HG02798 (cell line): Measurements from ENCODE around the gene IGSF23.
"Not testable (repeated sequence)": the region's sequence is repeated elsewhere in the genome, so short reads cannot be mapped to it uniquely, and the experiment has no call there.

Experiments used
- ATAC-seq: cut with Tn5 transposase; IDR thresholded peaks from one replicate; pipeline ENCODE4 v1.9.1; 2021; ENCODE audit warnings: mild to moderate bottlenecking; ENCODE audit not compliant: unreplicated experiment, poor library complexity

IGSF23 gene

DNA sequence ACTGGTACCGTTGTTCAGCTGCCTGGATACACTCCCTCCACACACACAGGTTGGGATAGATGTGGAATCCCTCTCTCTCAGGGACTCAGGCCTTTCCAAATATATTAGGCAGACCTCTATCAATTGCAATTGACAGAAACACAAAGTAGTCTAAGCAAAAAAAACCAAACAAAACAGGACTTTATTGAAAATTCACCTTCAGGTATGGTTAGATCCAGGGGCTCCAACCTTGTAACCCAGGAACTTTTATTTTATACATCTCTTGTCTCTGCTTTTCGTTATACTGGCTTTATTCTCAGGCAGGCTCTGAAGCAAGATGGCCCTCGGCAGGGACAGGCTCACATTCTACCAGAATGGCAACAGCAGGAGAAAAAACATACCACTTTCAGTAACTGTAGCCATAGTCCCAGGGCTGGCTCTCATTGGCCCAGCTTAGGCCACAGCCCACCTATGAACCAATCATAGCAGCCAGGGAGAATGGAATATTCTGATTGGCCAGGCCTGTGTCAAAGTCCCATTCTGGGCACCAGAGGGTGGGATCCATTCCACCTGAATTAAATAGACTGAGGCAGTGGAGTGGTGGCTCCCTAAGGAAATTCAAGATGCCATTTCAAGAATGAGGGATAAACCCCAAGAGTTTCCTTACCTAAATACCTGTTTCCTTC, 44.8 kb downstream of the IGSF23 start:
- no peak for ATAC-seq

DNA sequence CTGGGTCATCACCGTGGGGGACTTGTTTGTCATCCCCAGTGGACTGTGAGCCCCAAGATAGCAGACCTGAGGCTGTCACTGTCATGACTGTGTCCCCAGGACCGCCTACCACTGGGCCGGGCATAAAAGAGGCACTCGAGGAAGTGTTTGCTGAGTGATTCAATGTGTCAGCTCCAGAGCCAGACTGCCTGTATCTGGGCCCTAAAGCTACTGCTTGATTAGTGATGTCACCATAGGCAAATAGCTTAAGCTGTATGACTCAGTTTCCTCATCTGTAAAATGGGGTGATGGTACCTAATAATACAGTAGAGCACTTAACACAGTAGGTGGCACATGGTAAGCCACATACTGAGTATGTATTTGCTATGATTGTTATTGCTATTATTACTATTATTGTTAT, 46.7 kb downstream of the IGSF23 start:
- no peak for ATAC-seq

DNA sequence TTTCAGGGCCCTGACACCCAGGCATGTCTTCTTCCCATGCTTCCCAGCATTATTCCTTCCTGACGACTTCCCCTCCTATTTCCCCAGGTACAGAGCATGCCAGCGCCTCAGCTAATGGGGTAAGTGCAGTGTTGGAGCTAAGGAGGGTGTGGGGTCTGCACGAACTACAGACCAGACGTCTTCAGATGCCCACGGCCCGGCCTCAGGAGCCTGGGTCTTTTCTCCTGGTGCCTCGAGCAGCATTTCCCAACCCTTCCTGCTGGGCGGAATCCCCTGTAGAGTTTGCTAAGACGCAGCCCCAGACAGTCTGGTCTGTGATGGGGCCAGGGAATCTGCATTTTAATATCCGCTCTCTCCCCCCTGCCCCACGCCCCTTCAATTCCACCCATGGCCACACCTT, 47.8 kb downstream of the IGSF23 start:
- no peak for ATAC-seq

DNA sequence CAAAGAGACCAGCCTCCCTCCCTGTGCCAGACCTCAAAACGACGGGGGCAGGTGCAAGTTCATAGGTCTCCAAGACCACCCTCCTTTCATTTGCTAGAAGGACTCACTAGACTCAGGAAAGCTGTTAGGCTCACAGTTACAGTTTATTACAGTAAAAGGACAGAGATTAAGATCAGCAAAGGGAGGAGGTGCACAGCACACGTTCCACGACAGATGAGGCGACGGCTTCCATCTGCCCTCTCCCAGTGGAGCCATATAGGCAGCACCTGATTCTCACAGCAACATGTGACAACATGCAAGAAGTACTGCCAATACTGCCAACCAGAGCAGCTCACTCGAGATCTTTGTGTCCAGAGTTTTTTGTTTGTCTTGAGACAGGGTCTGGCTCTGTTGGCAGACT, 48.5 kb downstream of the IGSF23 start:
- ATAC-seq = no peak

DNA sequence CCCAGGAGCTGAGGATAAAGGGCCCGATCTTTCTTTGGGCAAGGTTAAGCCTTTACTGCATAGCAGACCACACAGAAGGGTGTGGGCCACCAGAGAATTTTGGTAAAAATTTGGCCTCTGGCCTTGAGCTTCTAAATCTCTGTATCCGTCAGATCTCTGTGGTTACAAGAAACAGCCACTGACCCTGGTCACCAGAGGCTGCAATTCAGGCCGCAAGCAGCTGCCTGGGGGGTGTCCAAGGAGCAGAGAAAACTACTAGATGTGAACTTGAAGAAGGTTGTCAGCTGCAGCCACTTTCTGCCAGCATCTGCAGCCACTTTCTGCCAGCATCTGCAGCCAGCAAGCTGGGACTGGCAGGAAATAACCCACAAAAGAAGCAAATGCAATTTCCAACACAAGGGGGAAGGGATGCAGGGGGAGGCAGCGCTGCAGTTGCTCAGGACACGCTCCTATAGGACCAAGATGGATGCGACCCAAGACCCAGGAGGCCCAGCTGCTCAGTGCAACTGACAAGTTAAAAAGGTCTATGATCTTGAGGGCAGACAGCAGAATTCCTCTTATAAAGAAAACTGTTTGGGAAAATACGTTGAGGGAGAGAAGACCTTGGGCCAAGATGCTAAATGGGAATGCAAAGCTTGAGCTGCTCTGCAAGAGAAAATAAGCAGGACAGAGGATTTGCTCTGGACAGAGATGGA, 49.5 kb downstream of the IGSF23 start:
- no peak for ATAC-seq

DNA sequence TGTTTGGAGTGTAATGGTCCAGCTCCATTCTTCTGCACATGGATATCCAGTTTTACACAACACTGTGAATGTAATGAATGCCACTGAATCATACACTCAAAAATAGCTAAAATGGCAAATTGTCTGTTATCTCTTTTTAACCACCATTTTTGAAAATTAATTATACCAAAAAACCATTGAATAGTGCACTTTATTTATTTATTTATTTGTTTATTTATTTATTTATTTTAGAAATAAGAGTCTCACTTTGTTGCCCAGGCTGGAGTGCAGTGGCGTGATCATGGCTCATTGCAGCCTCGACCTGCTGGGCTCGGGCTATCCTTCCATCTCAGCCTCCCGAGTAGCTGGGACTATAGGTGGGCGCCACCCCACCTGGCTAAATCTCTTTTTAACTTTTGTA, 50.6 kb downstream of the IGSF23 start:
- no peak for ATAC-seq

DNA sequence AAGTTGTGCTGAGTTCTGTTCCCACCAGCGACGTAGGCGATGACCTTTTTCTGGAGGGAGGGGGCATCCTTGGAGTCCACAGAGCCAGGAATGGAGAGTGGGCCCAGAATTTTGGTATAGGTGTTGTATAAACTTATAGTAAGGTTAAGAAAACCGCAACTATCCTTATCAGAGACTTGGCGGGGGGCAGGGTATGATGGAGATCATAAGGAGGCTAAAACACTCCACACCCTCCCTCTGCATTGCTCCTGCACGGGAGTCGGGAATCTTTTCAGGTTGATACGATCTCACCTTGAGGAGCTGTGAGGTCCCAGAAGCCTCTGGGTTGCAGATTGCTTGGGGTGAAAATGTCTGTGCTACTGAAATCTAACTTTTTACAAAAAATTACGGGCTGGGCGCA, 51.6 kb downstream of the IGSF23 start:
- ATAC-seq = no peak

DNA sequence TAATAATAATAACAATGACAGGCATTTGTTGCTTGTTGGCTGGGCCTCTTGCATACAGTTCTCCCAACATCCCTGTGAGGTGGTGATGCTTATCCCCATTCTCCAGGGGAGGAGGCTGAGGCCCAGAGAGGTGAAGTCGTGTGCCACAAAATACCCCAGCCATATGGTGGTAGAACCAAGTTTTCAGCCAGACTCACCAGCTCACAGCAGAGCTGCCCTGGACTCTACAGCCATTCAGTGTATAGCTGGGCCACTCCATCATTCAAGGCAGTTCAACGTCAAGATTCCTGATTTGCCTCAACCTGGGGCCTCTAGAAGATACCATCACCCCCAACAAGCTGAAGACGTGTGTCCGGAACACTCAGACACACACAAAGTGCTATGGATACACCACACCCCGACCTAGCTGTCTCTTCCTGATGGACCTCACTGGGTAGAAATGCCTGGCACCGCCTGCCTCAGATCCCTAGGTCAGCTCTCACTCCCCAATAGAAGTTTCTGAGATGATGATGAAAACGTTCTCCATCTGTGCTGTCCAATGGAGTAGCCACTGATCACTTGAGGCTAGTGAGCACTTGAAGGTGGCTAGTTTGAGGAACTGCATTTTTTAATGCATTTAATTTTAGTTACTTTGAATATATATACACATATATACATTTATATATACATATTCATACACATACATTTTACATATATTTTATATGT, 53.6 kb downstream of the IGSF23 start:
- ATAC-seq = no peak

DNA sequence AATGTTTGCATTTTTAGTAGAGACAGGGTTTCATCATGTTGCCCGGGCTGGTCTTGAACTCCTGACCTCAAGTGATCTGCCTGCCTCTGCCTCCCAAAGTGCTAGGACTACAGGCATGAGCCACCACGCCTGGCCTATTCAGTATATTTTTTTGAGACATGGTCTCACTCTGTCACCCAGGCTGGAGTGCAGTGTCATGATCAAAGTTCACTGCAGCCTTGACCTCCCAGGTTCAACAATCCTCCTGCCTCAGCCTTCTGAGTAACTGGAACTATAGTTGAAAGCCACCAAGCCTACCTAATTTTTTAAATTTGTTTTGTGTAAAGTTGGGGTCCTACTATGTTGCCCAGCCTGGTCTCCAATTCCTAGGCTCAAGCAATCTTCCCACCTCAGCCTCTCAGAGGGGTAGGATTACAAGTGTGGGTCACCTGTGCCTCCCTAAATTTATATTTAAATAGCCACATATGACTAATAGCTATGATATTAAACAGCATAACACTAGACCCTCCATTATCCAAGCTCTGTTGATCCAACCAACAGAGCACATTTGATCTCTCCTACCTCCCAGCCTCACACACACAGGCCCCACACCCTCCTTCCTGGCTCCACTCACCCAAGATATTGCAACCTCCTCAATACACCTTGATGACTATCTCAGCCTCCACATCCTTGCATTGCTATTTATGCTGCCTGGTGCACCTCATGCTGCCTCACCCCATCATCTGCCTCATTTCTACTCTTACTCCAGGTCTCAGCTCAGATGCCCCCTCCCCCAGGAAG, 55.8 kb downstream of the IGSF23 start:
- no peak for ATAC-seq

DNA sequence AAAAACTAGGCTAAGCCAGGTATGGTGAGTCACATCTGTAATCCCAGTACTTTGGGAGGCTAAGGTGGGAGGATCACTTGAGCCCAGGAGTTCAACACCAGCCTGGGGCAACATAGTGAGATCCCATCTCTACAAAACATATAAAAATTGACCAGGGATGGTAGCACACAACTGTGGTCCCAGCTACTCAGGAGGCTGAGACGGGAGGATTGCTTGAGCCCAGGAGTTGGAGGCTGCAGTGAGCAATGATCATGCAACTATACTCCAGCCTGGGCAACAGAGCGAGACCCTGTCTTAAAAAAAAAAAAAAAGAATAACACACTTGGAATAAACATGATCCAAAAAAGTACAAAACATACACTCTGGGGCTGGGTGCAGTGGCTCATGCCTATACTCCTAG, 56.7 kb downstream of the IGSF23 start:
- not testable (repeated sequence) for ATAC-seq

DNA sequence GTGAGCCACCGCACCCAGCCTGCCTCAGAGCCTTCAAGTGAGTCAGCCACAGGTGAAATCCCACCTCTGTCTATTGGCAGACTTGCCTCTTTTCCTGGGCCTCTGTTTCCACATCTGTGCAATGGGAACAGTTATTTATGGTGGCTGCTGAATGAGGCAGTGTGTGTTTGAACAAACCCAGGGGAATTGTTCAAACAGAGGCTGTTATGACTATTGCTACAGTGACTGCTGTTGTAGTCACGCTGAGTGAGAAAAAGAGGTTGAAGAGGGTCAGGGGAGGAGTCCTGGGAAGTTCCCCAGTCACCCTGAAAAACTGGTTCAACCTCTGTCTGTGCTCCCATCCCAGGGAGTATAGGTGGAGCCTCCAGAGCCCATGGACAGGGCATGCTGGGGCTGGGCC, 58.0 kb downstream of the IGSF23 start, which contains the start of gene CEACAM19:
Gene CEACAM19 (plus strand): TSS at position 83 of the 400 bp plus-strand sequence. CDS start 450 bp downstream, outside the sequence.
- no peak for ATAC-seq

DNA sequence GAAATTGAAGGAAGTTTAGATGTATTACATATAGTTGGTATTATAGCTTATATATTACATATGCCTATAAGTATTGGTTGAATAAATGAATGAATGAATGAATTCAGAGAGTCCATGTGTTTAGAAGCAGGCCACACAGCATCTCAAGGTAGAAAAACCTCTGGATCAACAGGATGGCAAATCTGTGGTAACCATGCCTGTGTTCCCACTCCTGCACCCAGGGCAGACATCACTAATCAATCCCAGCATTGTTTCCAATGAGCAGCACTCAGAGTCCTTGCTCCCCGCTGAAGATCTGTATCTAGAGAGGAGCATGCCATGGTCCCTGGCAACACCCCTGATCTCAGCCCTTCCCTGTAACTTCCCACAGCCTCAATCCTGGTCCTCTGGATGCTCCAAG, 58.9 kb downstream of the IGSF23 start:
- ATAC-seq = no peak

DNA sequence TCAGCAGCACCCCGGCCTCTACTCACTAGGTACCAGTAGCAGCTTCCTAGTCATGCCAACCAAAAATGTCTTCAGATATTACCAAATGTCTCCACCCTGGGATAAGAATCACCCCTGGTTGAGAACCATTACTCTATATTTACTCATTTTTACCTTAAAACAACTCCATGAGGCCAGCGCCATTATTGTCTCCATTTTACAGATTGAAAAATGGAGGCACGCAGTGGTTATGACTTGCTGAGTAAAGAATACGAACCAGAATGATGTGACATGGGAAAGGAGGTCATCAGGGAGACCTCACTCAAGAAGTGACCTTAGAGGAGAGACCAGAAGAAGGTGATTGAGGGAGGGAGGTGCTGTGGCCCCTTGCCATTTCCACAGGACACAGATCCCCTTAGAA, 60.1 kb downstream of the IGSF23 start:
- ATAC-seq = no peak

DNA sequence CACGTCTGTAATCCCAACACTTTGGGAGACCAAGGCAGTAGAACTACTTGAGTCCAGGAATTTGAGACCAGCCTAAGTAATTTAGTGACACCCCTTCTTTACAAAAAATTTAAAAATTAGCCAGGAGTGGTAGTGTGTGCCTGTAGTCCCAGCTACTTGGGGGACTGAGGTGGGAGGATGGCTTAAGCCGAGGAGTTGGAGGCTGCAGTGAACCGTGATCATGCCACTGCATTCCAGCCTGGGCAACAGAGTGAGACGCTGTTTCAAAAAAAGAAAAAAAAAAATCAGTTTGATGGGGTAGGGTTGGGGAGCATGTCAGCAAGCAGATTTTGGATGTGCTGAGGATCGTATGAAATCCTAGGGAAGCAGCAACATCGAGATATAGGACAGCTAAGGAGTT, 62.2 kb downstream of the IGSF23 start:
- ATAC-seq = no peak

DNA sequence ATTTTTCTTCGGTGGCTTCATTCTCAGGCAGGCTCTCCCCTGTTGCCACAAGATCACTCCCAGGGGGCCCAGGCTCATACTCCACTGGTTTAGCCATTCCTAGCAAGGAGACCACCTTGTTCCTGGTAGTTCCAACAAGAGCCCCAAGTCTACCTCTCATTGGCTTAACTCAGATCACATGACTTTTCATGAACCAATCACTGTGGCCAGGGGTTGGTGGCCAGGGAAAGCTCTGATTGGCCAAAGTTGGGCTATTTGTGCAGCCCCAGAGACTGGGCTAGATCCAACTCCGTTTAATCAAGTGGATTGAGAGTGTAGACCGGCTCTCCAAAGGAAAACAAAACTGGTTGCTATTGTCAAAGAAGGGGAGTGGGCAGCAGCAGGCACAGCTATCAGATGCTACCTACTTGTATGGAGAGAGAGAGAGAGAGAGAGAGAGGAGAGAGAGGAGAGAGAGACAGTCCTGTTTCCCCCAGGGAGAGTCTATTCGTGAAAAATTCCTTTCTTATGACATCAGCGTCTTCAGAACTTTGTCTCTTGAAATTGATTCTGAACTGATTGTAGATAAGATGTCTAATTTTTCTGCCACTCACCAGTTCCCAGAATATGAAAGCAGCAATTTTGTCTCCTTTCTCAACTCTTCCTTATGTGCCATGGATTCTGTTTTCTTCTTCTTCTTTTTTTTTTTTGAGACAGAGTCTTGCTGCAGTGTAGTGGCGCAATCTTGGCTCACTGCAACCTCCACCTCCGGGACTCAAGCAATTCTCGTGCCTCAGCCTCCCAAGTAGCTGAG, 63.9 kb downstream of the IGSF23 start:
- no peak for ATAC-seq

DNA sequence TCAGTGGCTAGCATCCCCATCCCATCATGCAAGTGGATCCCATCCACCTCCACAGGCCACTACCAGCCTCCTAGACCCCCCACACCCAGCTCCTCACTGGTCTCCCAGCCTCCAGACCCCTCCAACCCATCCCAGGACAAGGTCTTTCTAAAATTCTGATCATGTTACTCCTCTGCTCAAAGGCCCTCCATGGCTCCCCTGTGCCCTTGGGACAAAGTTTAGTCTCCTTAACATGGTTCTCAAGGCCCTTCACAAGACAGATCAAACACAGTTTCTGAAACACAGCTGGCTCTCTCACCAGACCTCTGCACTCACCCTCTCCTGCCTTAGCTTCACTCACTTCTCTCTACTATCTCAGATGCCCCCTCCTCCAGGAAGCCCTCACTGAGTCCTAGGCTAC, 67.2 kb downstream of the IGSF23 start:
- ATAC-seq = no peak

DNA sequence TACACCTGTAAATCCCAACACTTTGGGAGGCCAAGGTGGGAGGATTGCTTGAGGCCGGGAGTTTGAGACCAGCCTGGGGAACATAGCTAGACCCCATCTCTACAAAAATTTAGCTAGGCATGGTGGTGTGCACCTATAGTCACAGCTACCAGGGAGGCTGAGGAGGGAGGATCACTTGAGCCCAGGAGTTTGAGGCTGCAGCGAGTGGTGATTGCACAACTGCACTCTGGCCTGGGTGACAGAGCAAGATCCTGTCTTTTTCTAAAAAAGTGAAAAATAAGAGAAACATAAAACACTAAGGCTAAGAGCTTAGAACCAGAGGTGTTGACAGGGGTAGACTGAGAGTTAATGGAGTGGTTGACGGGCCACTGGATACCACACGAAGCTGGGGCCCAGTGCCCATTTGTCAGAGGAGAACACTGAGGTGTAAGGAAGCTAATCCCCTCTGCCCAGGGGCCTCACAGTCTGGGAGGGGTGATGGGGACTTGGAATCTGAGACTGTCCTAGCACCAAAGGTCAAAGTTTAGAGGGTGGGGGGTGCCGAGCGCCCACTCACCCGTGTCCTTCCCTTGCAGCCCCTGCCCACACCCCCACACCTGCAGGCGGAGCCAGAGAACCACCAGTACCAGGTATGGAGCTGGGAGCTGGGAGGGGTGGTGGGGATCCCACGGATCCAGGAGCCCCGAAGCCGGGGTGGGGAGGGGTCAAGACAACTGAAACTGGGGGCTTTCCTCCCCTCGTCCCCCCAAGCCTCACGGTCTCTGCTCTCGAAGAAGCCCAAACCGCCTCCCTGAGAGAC, 68.8 kb downstream of the IGSF23 start:
- ATAC-seq = no peak

DNA sequence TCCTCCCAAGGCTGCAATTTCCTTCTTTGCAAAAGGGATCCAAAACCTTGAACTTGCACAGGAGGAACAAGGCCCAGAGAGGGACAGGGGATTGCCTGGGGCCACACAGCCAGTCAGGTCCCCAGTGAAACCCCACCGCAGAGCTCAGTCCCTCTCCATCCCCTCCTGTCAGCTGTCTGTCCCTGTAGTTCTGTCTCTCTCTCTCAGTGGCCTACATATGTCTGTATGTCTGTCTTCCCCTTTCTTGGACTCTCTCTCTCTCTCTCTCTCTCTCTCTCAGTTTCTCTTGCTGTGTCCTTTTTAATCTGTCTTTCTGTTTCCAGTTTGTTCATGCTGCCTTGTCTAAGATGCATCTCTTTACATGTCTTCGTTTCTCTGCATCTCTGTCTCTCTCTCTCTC, 69.4 kb downstream of the IGSF23 start:
- ATAC-seq = no peak
